Heart left ventricle (tissue), 16 donors: Measurements from ENCODE around the gene SERAC1. TPM values are rescaled to one million over a fixed set of nuclear protein-coding genes. Genes with fewer than 3 reads are reported as not detected.
"Not testable (repeated sequence)": the region's sequence is repeated elsewhere in the genome, so short reads cannot be mapped to it uniquely, and the experiment has no call there.

ENCODE experiments used
- ATAC-seq, 4 donors: fragments of 200-7000 bp; cut with Tn5 transposase; one replicate each; pipeline ENCODE4 v1.9.1; 2020 to 2022; ENCODE audit warnings: moderate library complexity in 4 of 4, mild to moderate bottlenecking in 3 of 4, moderate number of reproducible peaks in 1 of 4
- DNase-seq, 5 donors: peaks; one replicate each; pipeline ENCODE4 v3.0.0-alpha.2; 2020
- H3K27ac ChIP-seq, 12 donors: fragments of 200-600 bp; sonication (generic) in 4 of 12; one replicate each; pipeline versions ENCODE4 v1.5.0 to v1.8.0; 2016 to 2022; ENCODE audit warnings: mild to moderate bottlenecking in 2 of 12
- H3K27me3 ChIP-seq, 9 donors: fragments of 200-600 bp; sonication (generic) in 2 of 9; one replicate each; pipeline versions ENCODE4 v1.5.1 to v1.8.0; 2016 to 2022; ENCODE audit warnings: mild to moderate bottlenecking in 3 of 9
- H3K36me3 ChIP-seq, 9 donors: fragments of 200-600 bp; sonication (generic) in 2 of 9; one replicate each; pipeline versions ENCODE4 v1.5.0 to v1.8.0; 2018 to 2022; ENCODE audit warnings: mild to moderate bottlenecking in 2 of 9
- H3K4me1 ChIP-seq, 12 donors: fragments of 200-600 bp; sonication (generic) in 4 of 12; one replicate each; pipeline versions ENCODE4 v1.5.0 to v1.8.0; 2016 to 2022; ENCODE audit warnings: mild to moderate bottlenecking in 3 of 12
- H3K4me3 ChIP-seq, 12 donors: fragments of 200-600 bp; sonication (generic) in 4 of 12; one replicate each; pipeline versions ENCODE4 v1.5.0 to v1.8.0; 2017 to 2022; ENCODE audit warnings: mild to moderate bottlenecking in 9 of 12, moderate library complexity in 4 of 12
- H3K9me3 ChIP-seq, 12 donors: fragments of 200-600 bp; sonication (generic) in 4 of 12; one replicate each; pipeline versions ENCODE4 v1.5.0 to v1.8.0; 2016 to 2022; ENCODE audit warnings: mild to moderate bottlenecking in 1 of 12
- CTCF ChIP-seq, 12 donors: fragments of 200-600 bp; sonication (generic) in 4 of 12; IDR thresholded peaks; one replicate each; pipeline versions ENCODE4 v1.5.0 to v1.8.0; 2018 to 2022; ENCODE audit warnings: antibody characterized with exemption in 12 of 12, mild to moderate bottlenecking in 5 of 12
- POLR2A ChIP-seq, 2 donors: fragments of 450-650 bp; IDR thresholded peaks; one replicate each; pipeline ENCODE4 v1.6.1; 2017; ENCODE audit warnings: antibody characterized with exemption in 2 of 2, mild to moderate bottlenecking in 2 of 2, moderate library complexity in 2 of 2
- WGBS, 4 donors: extraction: QIAGEN DNeasy Blood & Tissue Kit in 2 of 4; methylation state at CpG; one replicate each; pipeline versions ENCODE4 v1.1.5 to v1.1.7; 2013 to 2018; 5-methylcytosine and 5-hydroxymethylcytosine counted together
- intact Hi-C, 10 donors: fragments of 100-400 bp; cut with DNase I; formaldehyde crosslinking; loops; one replicate each; pipeline versions ENCODE4 v1.11.1 to v1.14.2; 2022
- polyA plus RNA-seq, 2 donors: library from polyadenylated mRNA; stranded (reverse); fragments of 200-250 nt; gene quantifications; one replicate each; pipeline ENCODE4 v1.2.3, GENCODE V29; 2013
- total RNA-seq, 9 donors: library from RNA; depleted of rRNA in 2 of 9; stranded (reverse); fragments of >200 nt in 2 of 9; fragmentation: NEBNext Ultra II Directional in 3 of 9; extraction: Animal tissue kit (Norgen Biotek cat#: 25700) in 3 of 9; gene quantifications; one replicate each; pipeline versions ENCODE4 v1.1.0 to v1.2.4, GENCODE V29; 2016 to 2023
- donor health status: ischemic (EF 13 %, LVEDD 7.1; RV severe dilation, severe dysfunction).
- donor health status: healthy with polysubstance abuse.
- donor health status: DM: no; HTN: yes; CAD: no.
- donor health status: DM: no; HTN: no; CAD: no.
- donor health status: ischemic (EF 25% LVEDD 6.9; RV normal size, moderate dysfunction).
- donor health status: ischemic (EF 25% LVEDD 5.7; RV mildly dilated, moderate dysfunction).
- donor health status: healthy.
- donor health status: DM: yes; HTN: yes; CAD: no.
- donor health status: ischemic (EF 35%, LVEDD 5.7; RV mildly dilated, moderate dysfunction).
- donor health status: nonischemic (EF 11% LVEDD 7.7; RV severe dilation, severe dysfunction).
- donor health status: DM: yes; HTN: yes; CAD: no.
- donor health status: PGD.
- donor health status: ischemic (EF 29% LVEDD 5.4; RV normal size, mild dysfunction).
- donor health status: nonischemic (EF 23%, LVEDD 6.1; RV moderate dilation, normal function).

SERAC1 gene
- total and polyA plus RNA-seq, 11 donors: 1.5 to 7.0 (median 5.5) TPM

GRCh38 chr6:158174514-158174913 lies 6.5 kb upstream of the SERAC1 start:
- TF ChIP-seq CTCF (IDR thresholded peaks at IDR 0.05) (no peak), POLR2A (IDR thresholded peaks at IDR 0.05) (no peak)
- ATAC-seq: peak in 1 of 4 donors; percentile 49
- 62 to 86% (median 71%) methylated on average over 2 of the region's 2 CpGs for WGBS, 4 donors
- Histone ChIP-seq H3K4me1 (peaks cover 0 to 24% (median 13%) of the 10 kb centered on the region in 12 donors), H3K27me3 (no peaks in the 10 kb centered on the region), H3K9me3 (peaks cover 0 to 4% (median 0%) of the 10 kb centered on the region in 12 donors), H3K4me3 (no peak overlapping the region), H3K36me3 (peaks cover 0 to 26% (median 8%) of the 10 kb centered on the region in 9 donors), H3K27ac (no peak overlapping the region)
- no peak for DNase-seq
- intact Hi-C loops: no loop called here

GRCh38 chr6:158174024-158174423 lies 6.0 kb upstream of the SERAC1 start:
- Histone ChIP-seq H3K4me3 (no peak overlapping the region), H3K27me3 (no peaks in the 10 kb centered on the region), H3K36me3 (peaks cover 0 to 26% (median 8%) of the 10 kb centered on the region in 9 donors), H3K27ac (no peak overlapping the region), H3K9me3 (peaks cover 0 to 2% (median 0%) of the 10 kb centered on the region in 12 donors), H3K4me1 (peaks cover 0 to 24% (median 13%) of the 10 kb centered on the region in 12 donors)
- WGBS, 4 donors: 63 to 80% (median 72%) methylated on average over 2 of the region's 2 CpGs
- ATAC-seq (no peak), DNase-seq (no peak)
- intact Hi-C loops: no loop called here
- TF ChIP-seq POLR2A (IDR thresholded peaks at IDR 0.05) (no peak), CTCF (IDR thresholded peaks at IDR 0.05) (no peak)

GRCh38 chr6:158172001-158172400 lies 3.9 kb upstream of the SERAC1 start:
- 87 to 95% (median 91%) methylated on average over 5 of the region's 5 CpGs for WGBS, 4 donors
- ATAC-seq (no peak), DNase-seq (no peak)
- intact Hi-C loops: no loop called here
- Histone ChIP-seq H3K4me3 (no peak overlapping the region), H3K36me3 (peaks cover 0 to 26% (median 8%) of the 10 kb centered on the region in 9 donors), H3K27ac (peak overlapping the region in 1 of 12 donors; percentile 40), H3K9me3 (no peaks in the 10 kb centered on the region), H3K4me1 (peaks cover 0 to 27% (median 17%) of the 10 kb centered on the region in 12 donors), H3K27me3 (no peaks in the 10 kb centered on the region)
- no peak for TF ChIP-seq CTCF (IDR thresholded peaks at IDR 0.05)
- TF ChIP-seq POLR2A (IDR thresholded peaks at IDR 0.05): no peak

GRCh38 chr6:158170656-158171081 lies 2.6 kb upstream of the SERAC1 start:
- intact Hi-C loops: no loop called here
- WGBS, 4 donors: 52 to 79% (median 68%) methylated on average over 3 of the region's 3 CpGs
- Histone ChIP-seq H3K36me3 (peaks cover 0 to 14% (median 4%) of the 10 kb centered on the region in 9 donors), H3K9me3 (no peaks in the 10 kb centered on the region), H3K27me3 (no peaks in the 10 kb centered on the region), H3K27ac (peak overlapping the region in 3 of 12 donors; percentile 1 to 50 (median 40)), H3K4me1 (peaks cover 0 to 31% (median 17%) of the 10 kb centered on the region in 12 donors), H3K4me3 (no peak overlapping the region)
- TF ChIP-seq POLR2A (IDR thresholded peaks at IDR 0.05): no peak
- no peak for TF ChIP-seq CTCF (IDR thresholded peaks at IDR 0.05)
- ATAC-seq (no peak), DNase-seq (no peak)

GRCh38 chr6:158169634-158170033 lies 1.6 kb upstream of the SERAC1 start:
- H3K27me3 ChIP-seq, ATAC-seq, H3K4me3 ChIP-seq, intact Hi-C loops, H3K9me3 ChIP-seq, DNase-seq: not testable (repeated sequence)
- WGBS, 4 donors: 93 to 97% (median 95%) methylated on average over 6 of the region's 6 CpGs
- peak overlapping the region in 1 of 12 donors; percentile 40 for H3K27ac ChIP-seq
- H3K36me3 ChIP-seq: peaks cover 0 to 13% (median 0%) of the 10 kb centered on the region in 9 donors
- H3K4me1 ChIP-seq: peaks cover 0 to 28% (median 15%) of the 10 kb centered on the region in 12 donors
